Chondrocyte (in vitro differentiated cells): Measurements from ENCODE around the gene POLR1C. TPM values are rescaled to one million over a fixed set of nuclear protein-coding genes. Genes with fewer than 3 reads are reported as not detected.

Experiments used
- DNase-seq: peaks from one replicate; pipeline ENCODE4 v3.0.0; 2021; ENCODE audit warnings: mixed read lengths, low spot score
- H3K27ac Mint-ChIP-seq: one replicate; pipeline ENCODE4 v1.8.0; 2021; ENCODE audit warnings: mild to moderate bottlenecking, moderate library complexity, mixed read lengths; ENCODE audit not compliant: unreplicated experiment
- H3K27me3 Mint-ChIP-seq: 2 replicates; pipeline ENCODE4 v1.8.0; 2021; ENCODE audit warnings: low read depth, mixed read lengths
- H3K36me3 Mint-ChIP-seq: 2 replicates; pipeline ENCODE4 v1.8.0; 2021; ENCODE audit warnings: low read depth, mixed read lengths
- H3K4me1 Mint-ChIP-seq: 2 replicates; pipeline ENCODE4 v1.8.0; 2021; ENCODE audit warnings: low read depth, mild to moderate bottlenecking, mixed read lengths
- H3K4me3 Mint-ChIP-seq: one replicate; pipeline ENCODE4 v1.8.0; 2021; ENCODE audit warnings: mild to moderate bottlenecking, moderate library complexity, mixed read lengths; ENCODE audit not compliant: unreplicated experiment
- H3K9me3 Mint-ChIP-seq: 2 replicates; pipeline ENCODE4 v1.8.0; 2021; ENCODE audit warnings: low read depth, mixed read lengths
- CTCF ChIP-seq: fragments of 200-600 bp; sonication (generic); IDR thresholded peaks from 2 replicates; pipeline ENCODE4 v1.5.0; 2021; ENCODE audit warnings: antibody characterized with exemption, mild to moderate bottlenecking, moderate library complexity
- total RNA-seq: library from RNA; stranded (reverse); gene quantifications from 3 replicates; pipeline ENCODE4 v1.2.1, GENCODE V29; 2021

The POLR1C gene
- total RNA-seq, 1 donor from 2014 or later, result 20.1 TPM

- Mint-ChIP-seq H3K9me3 (no peaks in the 10 kb centered on the region), H3K4me1 (peaks cover 31% of the 10 kb centered on the region), H3K27ac (no peak overlapping the region), H3K36me3 (peaks cover 24% of the 10 kb centered on the region), H3K27me3 (no peaks in the 10 kb centered on the region), H3K4me3 (no peak overlapping the region)
- DNase-seq, result no peak
- TF ChIP-seq CTCF, result no peak
Measured at GRCh38 chr6:43511824-43512415, 5.0 kb upstream of the POLR1C start.

GRCh38 chr6:43515808-43516207 lies 1.1 kb upstream of the POLR1C start:
- TF ChIP-seq CTCF, result no peak
- Mint-ChIP-seq H3K4me1 (peaks cover 24% of the 10 kb centered on the region), H3K27me3 (no peaks in the 10 kb centered on the region), H3K27ac (no peak overlapping the region), H3K36me3 (peaks cover 34% of the 10 kb centered on the region), H3K9me3 (no peaks in the 10 kb centered on the region), H3K4me3 (no peak overlapping the region)
- DNase-seq, result no peak

GRCh38 chr6:43516367-43516696 lies 557 bp upstream of the POLR1C start:
- Mint-ChIP-seq H3K4me3 (no peak overlapping the region), H3K9me3 (no peaks in the 10 kb centered on the region), H3K27me3 (no peaks in the 10 kb centered on the region), H3K36me3 (peaks cover 38% of the 10 kb centered on the region), H3K4me1 (peaks cover 24% of the 10 kb centered on the region), H3K27ac (no peak overlapping the region)
- DNase-seq, result no peak
- no peak for TF ChIP-seq CTCF

GRCh38 chr6:43517505-43518357 lies 842 bp downstream of the POLR1C start:
- H3K4me1 Mint-ChIP-seq, result peaks cover 24% of the 10 kb centered on the region

GRCh38 chr6:43520097-43520496 lies 3.2 kb downstream of the POLR1C start:
- H3K4me3 Mint-ChIP-seq, result no peak overlapping the region
- H3K9me3 Mint-ChIP-seq, result no peaks in the 10 kb centered on the region
- TF ChIP-seq CTCF, result no peak
- H3K4me1 Mint-ChIP-seq, result peaks cover 14% of the 10 kb centered on the region
- H3K27me3 Mint-ChIP-seq, result no peaks in the 10 kb centered on the region
- no peak overlapping the region for H3K27ac Mint-ChIP-seq
- peaks cover 28% of the 10 kb centered on the region for H3K36me3 Mint-ChIP-seq
- DNase-seq, result no peak

More at GRCh38 chr6:43517505-43518357, 842 bp downstream of the POLR1C start:
- TF ChIP-seq CTCF, result no peak
- Mint-ChIP-seq H3K4me3 (no peak overlapping the region), H3K27me3 (no peaks in the 10 kb centered on the region), H3K9me3 (no peaks in the 10 kb centered on the region), H3K27ac (no peak overlapping the region), H3K36me3 (peaks cover 30% of the 10 kb centered on the region)
- no peak for DNase-seq
